Psoas muscle (tissue), 8 donors: Measurements from ENCODE around the gene ASB11. TPM values are rescaled to one million over a fixed set of nuclear protein-coding genes. Genes with fewer than 3 reads are reported as not detected.
"Not testable (repeated sequence)": the region's sequence is repeated elsewhere in the genome, so short reads cannot be mapped to it uniquely, and the experiment has no call there.

ENCODE experiments used
- ATAC-seq, 4 donors: fragments of 200-7000 bp; cut with Tn5 transposase; one replicate each; pipeline ENCODE4 v1.9.1; 2020; ENCODE audit warnings: moderate library complexity in 3 of 4, mild to moderate bottlenecking in 2 of 4
- DNase-seq, 2 donors: peaks; one replicate each; pipeline ENCODE4 v3.0.0-alpha.2; 2020
- H3K27ac ChIP-seq: fragments of 200-600 bp; one replicate; pipeline ENCODE4 v1.8.0; 2022
- H3K27me3 ChIP-seq, 3 donors: fragments of 200-600 bp in 1 of 3; one replicate each; pipeline versions ENCODE4 v1.6.1 to v1.8.0; 2013 to 2022; ENCODE audit warnings: low read length in 2 of 3, mild to moderate bottlenecking in 2 of 3, moderate library complexity in 1 of 3; ENCODE audit not compliant: insufficient read depth in 3 of 3
- H3K36me3 ChIP-seq, 2 donors: fragments of 200-600 bp in 1 of 2; one replicate each; pipeline versions ENCODE4 v1.6.1 to v1.8.0; 2013 to 2022; ENCODE audit warnings: low read depth in 1 of 2, mild to moderate bottlenecking in 1 of 2, moderate library complexity in 1 of 2; ENCODE audit not compliant: insufficient read depth in 1 of 2
- H3K4me1 ChIP-seq: fragments of 200-600 bp; one replicate; pipeline ENCODE4 v1.8.0; 2022
- H3K4me3 ChIP-seq: fragments of 200-600 bp; one replicate; pipeline ENCODE4 v1.8.0; 2022; ENCODE audit warnings: mild to moderate bottlenecking
- H3K9me3 ChIP-seq: fragments of 200-600 bp; one replicate; pipeline ENCODE4 v1.8.0; 2022
- WGBS, 3 donors: extraction: QIAGEN DNeasy Blood & Tissue Kit; methylation state at CpG; one replicate each; pipeline versions ENCODE4 v1.1.6 to v1.1.7; 2013; 5-methylcytosine and 5-hydroxymethylcytosine counted together
- intact Hi-C, 2 donors: fragments of 100-400 bp; cut with DNase I; formaldehyde crosslinking; loops; one replicate each; pipeline versions ENCODE4 v1.11.0 to v1.14.2; 2022
- polyA plus RNA-seq, 3 donors: library from polyadenylated mRNA; stranded (reverse); fragments of 200-250 nt; gene quantifications; one replicate each; pipeline ENCODE4 v1.2.3, GENCODE V29; 2013
- total RNA-seq, 4 donors: library from RNA; stranded (reverse); fragmentation: NEBNext Ultra II Directional in 2 of 4; extraction: Animal tissue kit (Norgen Biotek cat#: 25700) in 2 of 4; gene quantifications; one replicate each; pipeline versions ENCODE4 v1.2.1 to v1.2.4, GENCODE V29; 2021 to 2023
- TF ChIP-seq, protein P1 (sequence below): fragments of 200-600 bp; IDR thresholded peaks from one replicate; pipeline ENCODE4 v1.8.0; 2022; ENCODE audit warnings: antibody characterized with exemption
- donor health status: healthy with polysubstance abuse.
- donor health status: DM: no; HTN: no; CAD: no; lungs with moderate emphysema.
- donor health status: Bipolar disorder and iron deficiency.
- donor health status: healthy.
- donor health status: DM: yes; HTN: yes; CAD: no.
- donor health status: DM: no; HTN: no; CAD: no.
- donor health status: DM: no; HTN: no; CAD: no.
- donor health status: DM: yes; HTN: yes; CAD: no.

ASB11 gene
- total and polyA plus RNA-seq, 7 donors, result 1.5 to 53.4 (median 26.9) TPM

DNA sequence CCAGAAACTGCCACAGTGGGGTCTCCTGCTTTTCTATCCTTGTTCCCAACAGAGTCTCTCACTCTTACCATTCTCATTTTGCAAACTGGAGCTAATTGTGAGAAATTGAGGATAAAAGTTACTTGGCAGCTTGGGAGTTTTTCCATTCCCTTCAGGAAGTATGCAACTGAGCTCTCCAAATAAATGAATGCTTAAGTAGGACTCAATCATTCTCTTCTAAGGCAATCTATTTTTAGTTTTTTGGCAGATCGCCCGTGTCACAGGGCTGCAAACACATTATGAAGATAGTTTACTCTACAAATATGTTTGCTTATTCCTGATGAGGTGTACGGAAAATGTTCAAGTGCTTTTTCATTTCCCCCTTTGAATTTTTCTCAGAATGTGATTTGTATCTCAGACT is 5.3 kb downstream of the ASB11 start:
- no peaks in the 10 kb centered on the region for H3K36me3 ChIP-seq
- intact Hi-C loops, result no loop called here
- peaks cover 13% of the 10 kb centered on the region for H3K4me1 ChIP-seq
- no peaks in the 10 kb centered on the region for H3K9me3 ChIP-seq
- no peaks in the 10 kb centered on the region for H3K27me3 ChIP-seq
- 8 to 27% (median 14%) methylated on average over 3 of the region's 3 CpGs for WGBS, 3 donors
- H3K27ac ChIP-seq, result peak overlapping the region; percentile 87
- peak overlapping the region; percentile 65 for H3K4me3 ChIP-seq
- DNase-seq (no peak), ATAC-seq (peak; percentile 57 to 74 (median 64))
- TF ChIP-seq, protein P1, sequence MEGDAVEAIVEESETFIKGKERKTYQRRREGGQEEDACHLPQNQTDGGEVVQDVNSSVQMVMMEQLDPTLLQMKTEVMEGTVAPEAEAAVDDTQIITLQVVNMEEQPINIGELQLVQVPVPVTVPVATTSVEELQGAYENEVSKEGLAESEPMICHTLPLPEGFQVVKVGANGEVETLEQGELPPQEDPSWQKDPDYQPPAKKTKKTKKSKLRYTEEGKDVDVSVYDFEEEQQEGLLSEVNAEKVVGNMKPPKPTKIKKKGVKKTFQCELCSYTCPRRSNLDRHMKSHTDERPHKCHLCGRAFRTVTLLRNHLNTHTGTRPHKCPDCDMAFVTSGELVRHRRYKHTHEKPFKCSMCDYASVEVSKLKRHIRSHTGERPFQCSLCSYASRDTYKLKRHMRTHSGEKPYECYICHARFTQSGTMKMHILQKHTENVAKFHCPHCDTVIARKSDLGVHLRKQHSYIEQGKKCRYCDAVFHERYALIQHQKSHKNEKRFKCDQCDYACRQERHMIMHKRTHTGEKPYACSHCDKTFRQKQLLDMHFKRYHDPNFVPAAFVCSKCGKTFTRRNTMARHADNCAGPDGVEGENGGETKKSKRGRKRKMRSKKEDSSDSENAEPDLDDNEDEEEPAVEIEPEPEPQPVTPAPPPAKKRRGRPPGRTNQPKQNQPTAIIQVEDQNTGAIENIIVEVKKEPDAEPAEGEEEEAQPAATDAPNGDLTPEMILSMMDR, result no peak

DNA sequence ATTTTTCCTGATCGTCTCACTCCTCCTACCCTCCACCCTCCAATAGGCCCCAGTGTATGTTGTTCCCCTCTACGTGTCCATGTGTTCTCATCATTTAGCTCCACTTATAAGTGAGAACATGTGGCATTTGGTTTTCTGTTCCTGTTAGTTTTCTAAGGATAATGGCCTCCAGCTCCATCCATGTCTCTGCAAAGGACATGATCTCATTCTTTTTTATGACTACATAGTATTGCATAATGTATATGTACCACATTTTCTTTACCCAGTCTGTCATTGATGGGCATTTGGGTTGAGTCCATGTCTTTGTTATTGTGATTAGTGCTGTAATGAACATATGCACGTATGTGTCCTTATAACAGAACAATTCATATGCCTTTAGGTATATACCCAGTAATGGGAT is 9.5 kb downstream of the ASB11 start:
- H3K4me3 ChIP-seq, H3K27me3 ChIP-seq, ATAC-seq, DNase-seq, H3K36me3 ChIP-seq, H3K9me3 ChIP-seq, intact Hi-C loops: not testable (repeated sequence)
- 43 to 53% (median 51%) methylated on average over 3 of the region's 3 CpGs for WGBS, 3 donors
- Histone ChIP-seq H3K27ac (peak overlapping the region; percentile 87), H3K4me1 (peaks cover 12% of the 10 kb centered on the region)

DNA sequence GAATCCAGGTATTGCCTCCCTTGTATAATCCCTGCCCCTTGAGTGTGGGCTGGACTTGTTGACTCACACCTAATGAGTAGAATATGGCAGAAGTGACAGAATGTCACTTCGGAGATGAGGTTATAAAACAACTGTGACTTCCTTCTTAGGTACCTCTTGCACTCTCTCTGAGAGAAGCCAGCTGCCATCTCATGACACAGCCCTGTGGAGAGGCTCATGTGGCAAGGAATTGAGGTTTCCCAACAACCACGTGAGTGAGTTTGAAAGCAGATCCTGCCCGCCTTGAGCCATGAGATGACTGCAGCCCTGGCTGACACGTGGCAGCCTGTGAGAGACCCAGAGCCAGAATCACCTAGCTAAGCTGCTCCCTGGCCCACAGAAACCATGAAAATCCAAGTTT is 13.5 kb downstream of the ASB11 start:
- intact Hi-C loops, result no loop called here
- H3K27ac ChIP-seq, result peak overlapping the region; percentile 87
- H3K4me1 ChIP-seq, result peaks cover 15% of the 10 kb centered on the region
- TF ChIP-seq, protein P1, result no peak
- no peaks in the 10 kb centered on the region for H3K9me3 ChIP-seq
- peak; percentile 63 to 82 for DNase-seq
- peaks cover 0 to 6% of the 10 kb centered on the region in 2 donors for H3K36me3 ChIP-seq
- peaks cover 0 to 4% (median 0%) of the 10 kb centered on the region in 3 donors for H3K27me3 ChIP-seq
- 16 to 30% (median 28%) methylated on average over 4 of the region's 4 CpGs for WGBS, 3 donors
- no peak overlapping the region for H3K4me3 ChIP-seq
- ATAC-seq, result peak; percentile 91 to 96 (median 92)

DNA sequence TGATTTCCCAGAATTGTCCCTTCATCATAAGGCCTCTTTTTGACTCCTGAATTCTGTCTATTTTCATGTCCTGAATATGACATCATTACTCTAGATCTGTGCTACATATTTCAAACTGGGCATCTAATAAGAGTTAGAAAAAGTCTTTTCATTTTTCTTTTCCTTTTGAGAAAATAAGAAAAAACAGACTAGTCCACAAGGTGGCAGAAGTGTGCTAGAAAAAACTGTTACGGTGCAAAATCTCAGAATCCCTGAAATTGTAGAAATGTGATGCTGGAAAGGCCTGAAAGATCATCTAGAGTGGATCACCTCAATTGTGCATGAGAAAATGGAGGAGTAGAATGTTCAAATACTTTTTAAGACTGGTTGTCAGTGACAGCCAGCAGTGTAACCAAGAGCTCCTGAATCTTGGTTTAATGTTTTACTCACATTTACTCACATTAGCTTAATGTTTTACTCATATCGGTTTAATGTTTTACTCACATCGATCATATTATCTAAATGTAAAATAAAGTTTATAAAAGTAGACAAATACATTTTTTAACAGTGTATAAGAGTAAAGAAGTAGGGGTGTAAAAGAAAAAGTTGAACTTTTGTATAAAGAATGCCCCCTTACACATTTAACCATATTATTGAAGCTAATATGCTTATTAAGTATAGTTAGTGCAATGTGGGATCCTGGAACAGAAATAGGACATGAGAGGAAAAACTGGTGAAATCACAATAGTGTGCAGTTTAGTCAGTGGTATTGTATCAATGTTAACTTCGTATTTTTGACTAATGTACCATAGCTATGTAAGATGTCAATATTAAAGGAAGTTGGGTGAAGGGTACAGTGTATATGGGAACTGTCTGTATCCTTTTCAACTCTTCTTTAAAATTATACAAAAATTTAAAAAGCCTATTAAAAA is 15.2 kb downstream of the ASB11 start:
- H3K4me3 ChIP-seq, result no peak overlapping the region

DNA sequence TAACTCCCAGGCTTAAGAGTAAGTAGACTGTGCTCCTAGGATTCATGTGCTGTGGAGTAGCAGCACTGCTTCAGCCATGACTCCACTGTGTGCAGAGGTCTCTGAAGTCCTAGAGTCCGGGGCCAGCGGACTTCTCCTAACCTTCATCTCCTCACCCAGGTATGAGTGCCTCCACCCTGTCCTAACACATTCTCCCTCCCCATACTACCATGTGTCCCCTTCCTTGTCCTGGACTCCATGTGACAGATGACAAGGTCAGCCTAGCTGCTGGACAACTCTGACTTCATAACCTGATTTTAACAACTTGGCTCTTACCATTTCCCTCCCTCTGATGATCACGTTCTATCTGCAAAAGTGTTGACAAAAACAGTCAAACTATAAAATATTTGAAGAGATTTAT is 16.7 kb downstream of the ASB11 start:
- Histone ChIP-seq H3K4me1 (peaks cover 15% of the 10 kb centered on the region), H3K27me3 (peaks cover 0 to 4% (median 0%) of the 10 kb centered on the region in 3 donors), H3K4me3 (no peak overlapping the region), H3K27ac (peak overlapping the region; percentile 87), H3K9me3 (no peaks in the 10 kb centered on the region), H3K36me3 (peaks cover 0 to 18% of the 10 kb centered on the region in 2 donors)
- DNase-seq, result no peak
- intact Hi-C loops, result no loop called here
- ATAC-seq, result peak in 3 of 4 donors; percentile 31 to 43 (median 42)
- TF ChIP-seq, protein P1, result no peak
- 54 to 63% (median 62%) methylated on average over 3 of the region's 3 CpGs for WGBS, 3 donors

More for the DNA sequence above, 15.2 kb downstream of the ASB11 start:
- peaks cover 15% of the 10 kb centered on the region for H3K4me1 ChIP-seq
- H3K36me3 ChIP-seq, result peaks cover 0 to 10% of the 10 kb centered on the region in 2 donors
- no peaks in the 10 kb centered on the region for H3K9me3 ChIP-seq
- intact Hi-C loops, result no loop called here
- H3K27ac ChIP-seq, result peak overlapping the region; percentile 87
- DNase-seq, result no peak
- 51 to 67% (median 59%) methylated on average over 4 of the region's 4 CpGs for WGBS, 3 donors
- TF ChIP-seq, protein P1, result peak; percentile 51
- H3K27me3 ChIP-seq, result peaks cover 0 to 4% (median 0%) of the 10 kb centered on the region in 3 donors
- ATAC-seq, result no peak
